ENCODE results near the gene ACSBG1. TPM values are rescaled to one million over a fixed set of nuclear protein-coding genes. Genes with fewer than 3 reads are reported as not detected.

ACSBG1 gene
- total and polyA plus RNA-seq, 2 donors (not counting 1 experiment from before 2014, with no cell fraction given) = not detected

- Histone ChIP-seq H3K4me3 (replicated peaks in 1 of 4; ENCODE audit: control extremely low read depth in 1 of 4, insufficient read depth in 1 of 4, low read depth in 3 of 4, low read length in 4 of 4) (no peak overlapping the region), H2AFZ (ENCODE audit: low read length) (no peak overlapping the region), H3K4me2 (ENCODE audit: extremely low read depth, insufficient read depth, low read length) (no peak overlapping the region), H3K4me1 (ENCODE audit: control insufficient read depth, extremely low read depth, insufficient read depth, low read length) (no peaks in the 10 kb centered on the region), H3K36me3 (ENCODE audit: control insufficient read depth, insufficient read depth, low read length) (no peaks in the 10 kb centered on the region), H3K9ac (ENCODE audit: insufficient read depth, low read length) (no peak overlapping the region), H3K79me2 (ENCODE audit: control insufficient read depth, insufficient read depth, low read length) (no peaks in the 10 kb centered on the region), H3K27me3 (ENCODE audit: control insufficient read depth, insufficient read depth, low read length) (peaks cover 2% of the 10 kb centered on the region), H3K9me3 (ENCODE audit: control insufficient read depth, insufficient read depth, low read depth, low read length) (no peaks in the 10 kb centered on the region), H4K20me1 (ENCODE audit: control insufficient read depth, extremely low read depth, insufficient read depth, low read length) (no peaks in the 10 kb centered on the region), H3K27ac (ENCODE audit: insufficient read depth, low read length) (no peak overlapping the region)
- TF ChIP-seq EZH2 (IDR thresholded peaks at IDR 0.05; ENCODE audit: low read length, missing control alignments) (no peak), CTCF (conservative IDR thresholded peaks at IDR 0.05 in 1 of 2, IDR thresholded peaks at IDR 0.05 in 1 of 2; ENCODE audit: low read depth in 1 of 2, low read length in 2 of 2) (no peak)
- no peak for DNase-seq (ENCODE audit: low read depth in 2 of 2)
These were observed 23.0 kb downstream of the ACSBG1 start for GRCh38 chr15:78211189-78211921.

GRCh38 chr15:78210349-78210717, 24.0 kb downstream of the ACSBG1 start:
- DNase-seq (ENCODE audit: low read depth in 2 of 2) = no peak
- TF ChIP-seq EZH2 (IDR thresholded peaks at IDR 0.05; ENCODE audit: low read length, missing control alignments) (no peak), CTCF (conservative IDR thresholded peaks at IDR 0.05 in 1 of 2, IDR thresholded peaks at IDR 0.05 in 1 of 2; ENCODE audit: low read depth in 1 of 2, low read length in 2 of 2) (no peak)
- H3K4me1 ChIP-seq (ENCODE audit: control insufficient read depth, extremely low read depth, insufficient read depth, low read length) = no peaks in the 10 kb centered on the region
- no peak overlapping the region for H3K9ac ChIP-seq (ENCODE audit: insufficient read depth, low read length)
- no peaks in the 10 kb centered on the region for H3K79me2 ChIP-seq (ENCODE audit: control insufficient read depth, insufficient read depth, low read length)
- no peak overlapping the region for H3K4me2 ChIP-seq (ENCODE audit: extremely low read depth, insufficient read depth, low read length)
- no peak overlapping the region for H3K4me3 ChIP-seq (replicated peaks in 1 of 4; ENCODE audit: control extremely low read depth in 1 of 4, insufficient read depth in 1 of 4, low read depth in 3 of 4, low read length in 4 of 4)
- H3K27me3 ChIP-seq (ENCODE audit: control insufficient read depth, insufficient read depth, low read length) = peaks cover 2% of the 10 kb centered on the region
- no peak overlapping the region for H2AFZ ChIP-seq (ENCODE audit: low read length)
- H4K20me1 ChIP-seq (ENCODE audit: control insufficient read depth, extremely low read depth, insufficient read depth, low read length) = no peaks in the 10 kb centered on the region
- no peaks in the 10 kb centered on the region for H3K36me3 ChIP-seq (ENCODE audit: control insufficient read depth, insufficient read depth, low read length)
- H3K27ac ChIP-seq (ENCODE audit: insufficient read depth, low read length) = no peak overlapping the region
- H3K9me3 ChIP-seq (ENCODE audit: control insufficient read depth, insufficient read depth, low read depth, low read length) = no peaks in the 10 kb centered on the region

- H3K9ac ChIP-seq (ENCODE audit: insufficient read depth, low read length) = no peak overlapping the region
- no peak overlapping the region for H3K4me3 ChIP-seq (replicated peaks in 1 of 4; ENCODE audit: control extremely low read depth in 1 of 4, insufficient read depth in 1 of 4, low read depth in 3 of 4, low read length in 4 of 4)
- H3K27ac ChIP-seq (ENCODE audit: insufficient read depth, low read length) = no peak overlapping the region
- H3K79me2 ChIP-seq (ENCODE audit: control insufficient read depth, insufficient read depth, low read length) = no peaks in the 10 kb centered on the region
- H4K20me1 ChIP-seq (ENCODE audit: control insufficient read depth, extremely low read depth, insufficient read depth, low read length) = no peaks in the 10 kb centered on the region
- peaks cover 2% of the 10 kb centered on the region for H3K27me3 ChIP-seq (ENCODE audit: control insufficient read depth, insufficient read depth, low read length)
- H3K4me1 ChIP-seq (ENCODE audit: control insufficient read depth, extremely low read depth, insufficient read depth, low read length) = no peaks in the 10 kb centered on the region
- H3K36me3 ChIP-seq (ENCODE audit: control insufficient read depth, insufficient read depth, low read length) = no peaks in the 10 kb centered on the region
- no peak overlapping the region for H2AFZ ChIP-seq (ENCODE audit: low read length)
- no peak for DNase-seq (ENCODE audit: low read depth in 2 of 2)
- no peaks in the 10 kb centered on the region for H3K9me3 ChIP-seq (ENCODE audit: control insufficient read depth, insufficient read depth, low read depth, low read length)
- no peak overlapping the region for H3K4me2 ChIP-seq (ENCODE audit: extremely low read depth, insufficient read depth, low read length)
- TF ChIP-seq EZH2 (IDR thresholded peaks at IDR 0.05; ENCODE audit: low read length, missing control alignments) = no peak
- no peak for TF ChIP-seq CTCF (conservative IDR thresholded peaks at IDR 0.05 in 1 of 2, IDR thresholded peaks at IDR 0.05 in 1 of 2; ENCODE audit: low read depth in 1 of 2, low read length in 2 of 2)
These were observed 24.6 kb downstream of the ACSBG1 start for GRCh38 chr15:78209646-78210348.

Measured in fibroblast of lung (primary cell).